Measurements from ENCODE around the gene ZNF79. TPM values are rescaled to one million over a fixed set of nuclear protein-coding genes. Genes with fewer than 3 reads are reported as not detected.

The ZNF79 gene
- total and polyA plus RNA-seq, 9 of the 15 experiments (the other 6 are each of a cell fraction or from before 2014, with no cell fraction given) = 0.62 to 7.0 (median 4.1) TPM

DNA sequence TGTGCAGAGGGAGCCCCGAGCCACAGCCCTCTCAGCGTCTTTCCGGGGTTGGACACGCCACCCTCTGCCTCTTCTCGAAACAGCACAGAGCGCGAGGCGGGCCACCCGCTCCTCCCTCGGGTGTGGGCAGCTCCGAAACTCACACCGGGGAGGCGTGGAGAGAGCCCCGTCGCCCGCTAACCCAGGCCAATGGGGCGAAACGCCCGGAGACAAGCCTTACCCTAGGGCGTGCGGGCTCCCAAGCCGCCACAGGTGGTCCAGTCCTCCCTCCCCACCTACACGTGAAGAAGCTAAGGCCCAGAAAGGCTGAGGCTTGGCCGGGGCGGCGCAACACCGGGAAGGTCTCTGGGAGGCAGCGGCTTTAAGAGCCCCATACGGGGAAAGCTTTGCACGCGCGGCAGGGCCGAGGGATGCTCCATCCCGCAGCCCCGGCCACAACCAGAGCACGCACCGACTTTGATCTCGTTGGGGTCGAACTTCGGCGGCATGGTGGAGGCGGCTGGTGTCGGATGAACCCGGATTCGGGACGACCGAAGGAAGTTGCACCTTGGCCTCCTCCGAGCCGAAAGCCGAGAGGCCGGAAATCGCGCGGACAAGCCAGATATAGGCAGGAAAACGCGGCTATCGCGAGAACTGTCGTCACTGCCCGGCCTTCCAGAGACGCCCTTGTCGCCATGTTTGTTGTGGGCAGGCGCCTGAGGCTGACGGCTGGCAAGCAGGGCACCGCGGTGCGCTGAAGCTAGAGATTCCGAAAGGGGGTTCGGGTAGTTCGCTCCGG, 26.8 kb downstream of the ZNF79 start, which contains the start of the genes LRSAM1 and RPL12 (continued):
- TF ChIP-seq, protein P1, sequence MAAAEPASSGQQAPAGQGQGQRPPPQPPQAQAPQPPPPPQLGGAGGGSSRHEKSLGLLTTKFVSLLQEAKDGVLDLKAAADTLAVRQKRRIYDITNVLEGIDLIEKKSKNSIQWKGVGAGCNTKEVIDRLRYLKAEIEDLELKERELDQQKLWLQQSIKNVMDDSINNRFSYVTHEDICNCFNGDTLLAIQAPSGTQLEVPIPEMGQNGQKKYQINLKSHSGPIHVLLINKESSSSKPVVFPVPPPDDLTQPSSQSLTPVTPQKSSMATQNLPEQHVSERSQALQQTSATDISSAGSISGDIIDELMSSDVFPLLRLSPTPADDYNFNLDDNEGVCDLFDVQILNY (CRISPR knock-in tag; IDR thresholded peaks at IDR 0.05) = no peak
- TF ChIP-seq TCF7 (IDR thresholded peaks at IDR 0.05; ENCODE audit: borderline replicate concordance) (peak; percentile 3; the same call in 1 of the 2 replicates), MCM5 (IDR thresholded peaks at IDR 0.05; ENCODE audit: low read depth) (no peak), MEF2D (tag; conservative IDR thresholded peaks at IDR 0.05; ENCODE audit: low read depth) (0 out of 2 replicates have a peak, but pooled peaks have one; percentile 18), FOS (IDR thresholded peaks at IDR 0.05; ENCODE audit: extremely low read depth, insufficient read length) (no peak), ZNF696 (CRISPR knock-in tag; conservative IDR thresholded peaks at IDR 0.05) (no peak), CHD4 (IDR thresholded peaks at IDR 0.05; ENCODE audit: insufficient read depth, insufficient replicate concordance, low read depth, low read length, poor library complexity, severe bottlenecking) (no peak), ATF6 (CRISPR knock-in tag; IDR thresholded peaks at IDR 0.05) (peak; percentile 96; the same call in 1 of the 2 replicates), ZNF77 (CRISPR knock-in tag; IDR thresholded peaks at IDR 0.05) (0 out of 2 replicates have a peak, but pooled peaks have one; percentile 52), RCOR1 (IDR thresholded peaks at IDR 0.05; ENCODE audit: borderline replicate concordance in 1 of 2, low read depth in 2 of 2, low read length in 2 of 2) (no peak), ZFPM2 (CRISPR knock-in tag; IDR thresholded peaks at IDR 0.05) (no peak), HNRNPLL (IDR thresholded peaks at IDR 0.05; ENCODE audit: low read depth, low read length, poor library complexity, severe bottlenecking) (peak; percentile 39), ZNF561 (CRISPR knock-in tag; conservative IDR thresholded peaks at IDR 0.05) (no peak), COPS2 (conservative IDR thresholded peaks at IDR 0.05) (no peak), FOXA1 (IDR thresholded peaks at IDR 0.05; ENCODE audit: borderline replicate concordance) (no peak), MTA1 (IDR thresholded peaks at IDR 0.05; ENCODE audit: borderline replicate concordance) (peak; percentile 81), STAT5B (CRISPR knock-in tag; IDR thresholded peaks at IDR 0.05) (no peak), CREBBP (IDR thresholded peaks at IDR 0.05; ENCODE audit: low read depth, low read length) (no peak), ZNF347 (CRISPR knock-in tag; IDR thresholded peaks at IDR 0.05; ENCODE audit: low read depth) (no peak)
- TF ChIP-seq, protein P2, sequence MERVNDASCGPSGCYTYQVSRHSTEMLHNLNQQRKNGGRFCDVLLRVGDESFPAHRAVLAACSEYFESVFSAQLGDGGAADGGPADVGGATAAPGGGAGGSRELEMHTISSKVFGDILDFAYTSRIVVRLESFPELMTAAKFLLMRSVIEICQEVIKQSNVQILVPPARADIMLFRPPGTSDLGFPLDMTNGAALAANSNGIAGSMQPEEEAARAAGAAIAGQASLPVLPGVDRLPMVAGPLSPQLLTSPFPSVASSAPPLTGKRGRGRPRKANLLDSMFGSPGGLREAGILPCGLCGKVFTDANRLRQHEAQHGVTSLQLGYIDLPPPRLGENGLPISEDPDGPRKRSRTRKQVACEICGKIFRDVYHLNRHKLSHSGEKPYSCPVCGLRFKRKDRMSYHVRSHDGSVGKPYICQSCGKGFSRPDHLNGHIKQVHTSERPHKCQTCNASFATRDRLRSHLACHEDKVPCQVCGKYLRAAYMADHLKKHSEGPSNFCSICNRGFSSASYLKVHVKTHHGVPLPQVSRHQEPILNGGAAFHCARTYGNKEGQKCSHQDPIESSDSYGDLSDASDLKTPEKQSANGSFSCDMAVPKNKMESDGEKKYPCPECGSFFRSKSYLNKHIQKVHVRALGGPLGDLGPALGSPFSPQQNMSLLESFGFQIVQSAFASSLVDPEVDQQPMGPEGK (CRISPR knock-in tag; IDR thresholded peaks at IDR 0.05; ENCODE audit: borderline replicate concordance) = no peak
- TF ChIP-seq, protein P3, sequence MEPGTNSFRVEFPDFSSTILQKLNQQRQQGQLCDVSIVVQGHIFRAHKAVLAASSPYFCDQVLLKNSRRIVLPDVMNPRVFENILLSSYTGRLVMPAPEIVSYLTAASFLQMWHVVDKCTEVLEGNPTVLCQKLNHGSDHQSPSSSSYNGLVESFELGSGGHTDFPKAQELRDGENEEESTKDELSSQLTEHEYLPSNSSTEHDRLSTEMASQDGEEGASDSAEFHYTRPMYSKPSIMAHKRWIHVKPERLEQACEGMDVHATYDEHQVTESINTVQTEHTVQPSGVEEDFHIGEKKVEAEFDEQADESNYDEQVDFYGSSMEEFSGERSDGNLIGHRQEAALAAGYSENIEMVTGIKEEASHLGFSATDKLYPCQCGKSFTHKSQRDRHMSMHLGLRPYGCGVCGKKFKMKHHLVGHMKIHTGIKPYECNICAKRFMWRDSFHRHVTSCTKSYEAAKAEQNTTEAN (CRISPR knock-in tag; IDR thresholded peaks at IDR 0.05) = no peak
